IMR-90 (cell line): ENCODE measurements around the gene TMBIM1. TPM values are rescaled to one million over a fixed set of nuclear protein-coding genes. Genes with fewer than 3 reads are reported as not detected.

ENCODE experiments used
- CTCF ChIP-seq: conservative IDR thresholded peaks from 2 replicates; pipeline ENCODE4 v1.5.1; 2012; ENCODE audit warnings: mild to moderate bottlenecking, low read depth, low read length, improper control_type of control experiment
- polyA plus RNA-seq, 3 experiments: library from polyadenylated mRNA; depleted of rRNA; stranded (reverse); fragments of >200 nt; gene quantifications; 2 replicates each; pipeline ENCODE4 v1.2.3, GENCODE V29; 2012; ENCODE audit warnings: low replicate concordance in 1 of 3
- total RNA-seq: library from RNA; depleted of rRNA; stranded (reverse); fragments of >200 nt; gene quantifications from 2 replicates; pipeline ENCODE4 v1.2.3, GENCODE V29; 2012

The TMBIM1 gene
- total and polyA plus RNA-seq, 2 of the 4 experiments (the other 2 are of a cell fraction) = 84.6 to 102 TPM

- peak; percentile 89 for TF ChIP-seq CTCF
Measured at GRCh38 chr2:218272531-218273212, 19.6 kb downstream of the TMBIM1 start (continued).
